ENCODE data around the gene TSHZ2.
"Not testable (repeated sequence)": the region's sequence is repeated elsewhere in the genome, so short reads cannot be mapped to it uniquely, and the experiment has no call there.

Gene TSHZ2

DNA sequence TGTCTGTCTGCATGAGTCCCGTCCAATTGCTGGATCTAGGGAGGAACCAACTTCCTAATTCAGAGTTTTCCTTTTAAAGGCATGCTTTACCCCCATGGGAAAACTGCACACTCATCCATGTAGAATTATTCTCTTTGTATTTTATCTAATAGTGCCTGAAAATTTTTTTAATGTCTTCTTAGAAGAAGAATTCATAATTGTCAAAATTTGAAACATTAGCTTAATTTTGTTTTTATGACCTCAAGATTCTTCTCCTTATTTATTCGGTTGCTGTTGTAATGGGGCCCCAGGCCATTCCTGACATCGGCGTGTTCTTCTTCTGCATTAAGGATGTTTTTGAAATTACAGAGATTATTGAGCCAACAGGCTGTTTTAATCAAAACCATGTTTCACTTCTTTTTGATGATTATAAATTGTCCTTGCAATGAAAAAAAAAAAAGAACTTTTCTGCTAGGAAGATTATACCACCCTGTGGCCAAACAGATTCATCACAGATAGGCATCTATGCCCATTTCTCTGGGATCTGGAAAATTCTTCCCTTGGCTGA lies 521.2 kb downstream of the TSHZ2 start:
- no peak for DNase-seq

DNA sequence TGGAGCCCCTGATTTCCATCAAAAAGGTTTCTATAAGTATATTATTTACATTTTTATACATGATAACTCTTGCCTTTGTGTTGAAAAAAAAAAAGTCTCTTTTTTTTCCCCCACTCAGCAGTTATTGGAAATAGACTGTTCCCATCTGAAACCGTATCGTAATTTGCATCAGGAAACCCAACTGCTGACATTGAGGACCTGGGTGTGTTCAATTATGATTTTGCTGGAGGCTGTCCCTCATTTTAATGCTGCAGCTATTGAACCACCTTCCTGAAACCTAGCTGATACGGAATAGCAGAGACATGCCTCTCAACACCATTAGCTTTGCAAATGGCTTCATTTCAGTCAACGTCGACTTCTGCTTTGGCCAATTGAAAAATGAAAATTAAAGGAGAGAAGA lies 522.6 kb downstream of the TSHZ2 start:
- DNase-seq = no peak

DNA sequence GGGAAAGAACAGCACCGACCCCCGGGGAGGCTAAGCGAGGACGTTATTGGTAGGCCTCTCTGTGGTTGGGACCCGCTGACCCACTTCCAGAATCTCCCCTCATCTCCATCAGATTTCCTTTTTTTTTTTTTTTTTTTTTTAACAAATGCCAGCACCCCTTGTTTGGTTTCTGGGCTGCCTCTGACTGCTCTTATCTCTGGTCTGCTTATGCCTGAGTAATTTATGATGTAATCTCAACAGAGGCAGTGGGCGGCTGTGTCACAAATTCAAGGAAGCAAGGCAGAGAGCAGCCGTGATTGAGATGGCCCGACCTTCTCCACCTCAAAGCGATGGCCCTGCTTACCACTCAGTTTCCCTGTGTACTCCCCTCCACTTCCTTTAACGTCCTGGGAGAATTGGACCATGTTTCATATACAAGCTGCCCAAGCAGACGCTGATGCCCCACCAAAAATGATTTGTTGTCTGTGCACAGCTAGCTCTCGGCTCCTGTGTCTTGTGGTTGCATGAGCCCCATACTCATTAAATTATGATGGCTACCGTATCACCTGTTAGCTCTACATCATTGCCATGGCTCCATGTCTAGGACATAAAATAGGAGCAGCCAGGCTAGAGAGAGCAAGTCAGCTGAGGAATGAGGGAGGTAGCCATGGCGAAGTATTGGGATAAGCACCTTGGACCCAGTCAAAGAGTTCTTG lies 523.4 kb downstream of the TSHZ2 start:
- no peak for DNase-seq

DNA sequence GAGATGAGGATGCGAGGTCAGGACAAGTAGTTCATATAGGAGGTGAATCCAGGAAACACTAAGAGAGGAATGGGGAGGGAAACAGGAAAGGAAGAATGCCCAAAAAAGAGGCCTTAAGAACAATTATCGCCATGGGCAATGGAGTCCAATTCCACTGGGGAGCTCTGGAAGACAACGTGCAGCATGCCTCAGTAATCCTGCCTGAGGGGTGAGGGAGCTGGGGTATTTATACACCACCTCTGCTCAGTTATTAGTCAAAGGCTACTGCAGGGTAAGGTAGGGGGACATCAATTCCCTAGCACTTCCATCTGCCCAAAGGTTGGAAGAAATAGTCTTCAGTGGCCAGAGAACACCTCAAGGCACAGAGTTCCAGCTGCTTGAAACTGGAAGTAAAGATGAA lies 525.1 kb downstream of the TSHZ2 start:
- no peak for DNase-seq

DNA sequence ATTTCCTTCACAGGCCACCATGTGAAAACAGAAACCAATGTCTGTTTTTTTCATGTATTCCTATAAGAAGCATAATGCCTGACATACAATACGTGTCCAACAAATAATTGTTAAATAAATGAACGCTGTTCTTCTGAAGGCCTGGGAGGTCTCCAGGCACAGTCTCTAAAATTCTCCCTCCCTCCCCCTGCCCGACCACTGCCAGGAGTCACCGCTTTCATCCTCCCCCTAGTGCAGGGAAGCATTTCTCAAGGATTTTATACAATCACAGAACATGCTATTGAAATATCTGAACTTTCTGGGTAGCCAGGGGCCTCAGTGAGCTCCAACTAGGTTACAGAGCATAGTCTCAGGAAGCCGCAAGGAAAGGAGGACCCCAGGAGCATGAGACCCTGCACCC lies 526.2 kb downstream of the TSHZ2 start:
- DNase-seq = no peak

DNA sequence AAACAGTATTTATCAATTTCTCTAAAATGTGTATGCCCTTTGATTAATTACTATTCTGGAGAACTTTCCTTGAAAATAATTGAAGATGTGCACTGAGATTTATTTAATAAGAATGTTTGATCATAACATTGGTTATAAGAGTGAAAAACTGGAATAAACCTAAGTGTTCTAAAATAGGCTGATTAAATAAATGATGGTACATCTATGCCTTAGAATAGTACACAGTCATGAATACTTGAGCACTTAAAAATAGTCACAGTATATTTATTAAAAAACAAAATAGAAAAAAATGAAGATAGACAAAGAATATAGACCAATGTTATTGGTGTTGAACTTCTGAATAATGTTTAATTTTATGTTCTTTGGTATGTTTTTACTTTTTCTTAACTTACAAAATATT lies 528.5 kb downstream of the TSHZ2 start:
- no peak for DNase-seq

DNA sequence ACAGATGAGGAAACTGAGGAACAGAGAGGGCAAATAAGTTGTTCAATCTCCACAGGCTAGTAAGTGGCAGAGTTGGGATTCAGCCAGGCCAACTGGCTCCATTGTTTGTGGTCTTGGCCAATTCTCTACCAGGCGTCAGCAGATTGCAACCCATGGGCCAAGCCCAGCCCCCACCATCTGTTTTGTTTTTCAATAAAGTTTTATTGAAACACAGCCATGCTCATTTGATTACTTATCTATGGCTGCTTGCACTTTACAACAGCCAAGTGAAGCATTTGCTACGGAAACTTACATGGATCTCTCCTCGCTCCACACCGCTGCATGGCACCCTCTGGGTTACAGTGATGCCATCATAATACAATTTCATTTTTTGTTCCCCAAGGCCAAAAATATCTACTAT lies 530.7 kb downstream of the TSHZ2 start:
- no peak for DNase-seq

DNA sequence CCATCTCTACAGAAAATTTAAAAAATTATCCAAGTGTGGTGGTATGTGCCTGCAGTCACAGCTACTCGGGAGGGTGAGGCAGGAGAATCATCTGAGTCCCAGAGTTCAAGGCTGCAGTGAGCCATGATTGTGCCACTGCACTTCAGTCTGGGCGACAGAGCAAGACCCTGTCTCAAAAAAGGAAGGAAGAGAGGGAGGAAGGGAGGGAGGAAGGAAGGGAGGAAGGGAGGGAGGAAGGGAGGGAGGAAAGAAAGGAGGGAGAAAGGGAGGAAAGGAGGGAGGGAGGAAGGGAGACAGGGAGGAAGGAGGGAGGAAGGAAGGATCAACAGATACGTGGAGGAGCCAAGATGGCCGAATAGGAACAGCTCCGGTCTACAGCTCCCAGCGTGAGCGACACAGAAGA lies 531.4 kb downstream of the TSHZ2 start:
- DNase-seq = no peak

DNA sequence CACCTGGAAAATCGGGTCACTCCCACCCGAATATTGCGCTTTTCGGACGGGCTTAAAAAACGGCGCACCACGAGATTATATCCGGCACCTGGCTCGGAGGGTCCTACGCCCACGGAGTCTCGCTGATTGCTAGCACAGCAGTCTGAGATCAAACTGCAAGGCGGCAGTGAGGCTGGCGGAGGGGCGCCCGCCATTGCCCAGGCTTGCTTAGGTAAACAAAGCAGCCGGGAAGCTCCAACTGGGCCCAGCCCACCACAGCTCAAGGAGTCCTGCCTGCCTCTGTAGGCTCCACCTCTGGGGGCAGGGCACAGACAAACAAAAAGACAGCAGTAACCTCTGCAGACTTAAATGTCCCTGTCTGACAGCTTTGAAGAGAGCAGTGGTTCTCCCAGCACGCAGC lies 531.9 kb downstream of the TSHZ2 start:
- not testable (repeated sequence) for DNase-seq

DNA sequence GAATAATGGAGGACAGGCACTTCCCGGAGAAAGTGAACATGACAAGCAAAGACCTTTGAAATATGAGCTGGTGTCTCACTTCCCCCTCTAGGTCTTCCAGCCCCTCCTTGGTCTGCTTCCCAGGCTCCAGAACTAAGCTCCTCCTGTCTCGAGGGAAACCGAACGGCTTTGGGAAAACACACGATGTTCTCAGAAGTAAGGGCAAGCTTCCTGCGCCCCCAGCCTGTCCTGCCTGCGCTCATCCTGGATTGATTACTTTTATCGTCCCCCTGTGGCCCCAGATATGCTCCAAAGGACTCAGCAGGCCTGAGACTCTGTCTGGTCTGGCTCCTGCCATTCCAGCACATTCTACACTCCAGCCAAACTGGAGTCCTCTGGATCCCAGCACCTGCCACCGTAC lies 538.1 kb downstream of the TSHZ2 start:
- no peak for DNase-seq

DNA sequence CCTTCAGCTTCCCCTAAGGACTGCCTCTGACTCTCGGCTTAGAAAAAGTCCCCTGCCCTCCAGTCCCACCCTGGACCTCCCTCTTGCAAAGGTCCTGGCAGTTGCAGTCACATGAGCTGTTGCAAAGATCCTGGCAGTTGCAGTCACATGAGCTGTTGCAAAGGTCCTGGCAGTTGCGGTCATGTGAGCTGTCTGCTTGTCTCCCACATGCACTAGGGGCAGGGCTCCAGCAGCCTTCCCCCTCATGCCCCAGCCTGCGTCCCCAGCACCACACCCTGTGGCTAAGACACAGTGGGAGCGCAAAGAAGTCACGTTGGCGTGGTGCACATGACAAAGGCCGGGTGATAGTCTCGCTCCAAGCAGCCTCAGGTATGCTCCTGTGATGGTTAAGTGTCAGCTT lies 538.5 kb downstream of the TSHZ2 start:
- no peak for DNase-seq

DNA sequence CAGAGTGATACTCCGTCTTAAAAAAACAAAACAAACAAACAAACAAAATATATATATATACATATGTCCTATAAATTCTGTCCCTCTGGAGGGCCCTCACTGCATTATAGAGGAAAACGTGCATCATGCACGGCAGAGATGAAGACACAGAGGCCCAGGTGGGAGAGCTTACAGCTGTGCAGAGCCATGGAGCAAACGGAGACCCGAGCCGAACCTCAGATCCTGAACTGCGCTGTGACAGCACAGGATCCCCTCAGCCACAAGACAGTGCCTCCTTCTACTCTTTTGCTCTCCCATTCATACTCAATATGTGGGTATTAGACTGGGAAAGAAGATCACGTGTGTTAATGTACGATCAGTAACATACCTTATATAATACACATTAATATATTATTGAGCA lies 539.9 kb downstream of the TSHZ2 start:
- no peak for DNase-seq

DNA sequence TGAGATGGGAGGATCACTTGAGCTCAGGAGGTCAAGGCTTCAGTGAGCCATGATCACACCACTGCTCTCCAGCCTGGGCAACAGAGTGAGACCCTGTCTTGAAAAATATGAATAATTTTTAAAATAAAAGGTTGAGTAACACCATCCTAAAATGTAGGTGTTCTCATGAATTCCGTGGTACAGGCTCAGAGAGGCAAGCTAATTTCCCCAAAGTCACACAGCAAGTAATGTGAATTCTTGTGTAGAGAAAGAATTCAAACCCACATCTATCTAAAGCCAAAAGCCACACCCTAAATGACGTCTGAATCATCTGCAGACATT lies 541.0 kb downstream of the TSHZ2 start:
- DNase-seq = no peak

DNA sequence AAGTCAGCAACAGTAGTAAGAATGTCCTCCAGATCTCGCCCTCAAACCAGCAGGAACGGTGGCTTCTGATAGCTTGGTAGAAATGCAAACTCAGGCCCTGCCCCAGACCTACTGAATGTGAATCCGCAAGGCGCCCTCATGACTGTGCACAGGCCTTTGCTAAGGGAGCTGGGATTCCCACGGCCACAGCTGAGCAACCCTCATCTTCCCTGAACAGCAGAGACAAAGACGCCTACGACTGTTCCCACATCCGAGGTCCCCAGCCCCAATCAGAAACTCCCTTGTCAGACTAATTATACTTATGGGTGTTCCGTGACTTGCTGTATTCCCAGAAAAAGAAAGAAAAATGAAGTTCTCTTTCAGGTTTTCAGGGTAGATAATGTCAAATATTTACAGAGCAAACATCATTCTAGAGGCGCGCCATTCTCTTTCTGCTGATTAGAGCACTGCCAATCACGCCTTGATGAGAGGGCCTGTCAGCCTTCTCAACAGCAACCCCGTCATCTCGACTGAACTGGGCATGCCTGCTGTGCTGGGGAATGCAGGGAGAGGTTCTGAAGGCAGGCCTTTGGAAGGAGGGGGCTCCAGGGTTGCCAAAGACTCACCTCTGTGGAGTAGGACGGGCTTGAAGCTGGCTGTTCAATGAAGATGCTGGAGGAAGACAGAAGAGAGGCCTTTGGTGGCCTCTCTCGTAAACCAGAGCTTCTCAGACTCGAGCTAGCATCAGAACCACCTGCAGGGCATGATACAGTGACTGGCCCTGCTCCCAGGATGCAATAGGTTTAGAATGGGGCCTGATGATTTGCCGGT lies 541.5 kb downstream of the TSHZ2 start:
- DNase-seq = no peak

DNA sequence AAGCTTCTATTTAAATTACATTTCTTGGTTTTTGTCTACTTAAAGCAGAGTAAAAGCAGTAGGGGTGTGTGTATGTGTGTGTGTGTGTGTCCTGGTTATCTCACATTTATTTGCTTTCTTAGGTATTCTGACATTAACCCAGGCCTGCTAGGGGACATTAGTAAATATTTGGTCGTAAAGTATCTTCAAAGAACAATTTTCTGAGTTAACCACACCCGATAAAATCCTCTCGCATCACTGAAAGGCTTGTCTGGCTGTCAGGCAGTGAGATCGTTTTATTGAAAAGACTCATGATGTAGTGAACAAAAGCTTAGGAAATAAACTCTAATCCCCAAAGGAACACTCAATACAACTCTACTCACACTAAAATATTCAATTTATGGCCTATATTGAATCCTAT lies 543.6 kb downstream of the TSHZ2 start:
- DNase-seq = no peak

DNA sequence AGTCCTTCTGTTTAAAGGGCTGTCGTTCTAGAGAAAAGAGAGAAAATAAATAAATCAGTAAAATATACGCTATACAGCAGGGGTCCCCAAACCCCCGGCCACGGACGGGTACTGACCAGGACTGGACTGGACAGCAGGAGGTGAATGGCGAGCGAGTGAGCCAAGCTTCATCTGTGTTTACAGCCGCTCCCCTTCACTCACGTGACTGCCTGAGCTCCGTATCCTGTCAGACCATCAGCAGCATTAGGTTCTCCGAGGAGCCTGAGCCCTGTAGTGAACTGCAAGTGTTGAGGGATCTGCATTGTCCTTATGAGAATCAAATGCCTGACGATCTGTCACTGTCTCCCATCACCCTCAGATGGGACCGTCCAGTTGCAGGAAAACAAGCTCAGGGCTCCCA lies 545.0 kb downstream of the TSHZ2 start:
- DNase-seq = no peak

DNA sequence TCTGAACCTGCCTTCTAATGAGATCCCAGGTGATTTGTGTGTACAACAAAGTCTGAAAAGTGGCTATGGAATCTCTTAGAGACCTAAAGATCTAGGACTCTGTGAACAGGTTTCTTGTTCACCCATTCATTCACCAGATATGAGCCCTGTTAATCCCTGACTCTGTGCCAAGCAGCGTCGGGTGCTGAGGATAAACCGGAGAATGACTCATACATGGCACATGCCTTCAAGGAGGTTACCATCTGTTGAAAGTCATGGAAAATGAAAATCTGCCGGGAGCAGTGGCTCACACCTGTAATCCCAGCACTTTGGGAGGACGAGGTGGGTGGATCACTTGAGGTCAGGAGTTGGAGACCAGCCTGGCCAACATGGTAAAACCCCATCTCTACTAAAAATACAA lies 549.3 kb downstream of the TSHZ2 start:
- DNase-seq = not testable (repeated sequence)

DNA sequence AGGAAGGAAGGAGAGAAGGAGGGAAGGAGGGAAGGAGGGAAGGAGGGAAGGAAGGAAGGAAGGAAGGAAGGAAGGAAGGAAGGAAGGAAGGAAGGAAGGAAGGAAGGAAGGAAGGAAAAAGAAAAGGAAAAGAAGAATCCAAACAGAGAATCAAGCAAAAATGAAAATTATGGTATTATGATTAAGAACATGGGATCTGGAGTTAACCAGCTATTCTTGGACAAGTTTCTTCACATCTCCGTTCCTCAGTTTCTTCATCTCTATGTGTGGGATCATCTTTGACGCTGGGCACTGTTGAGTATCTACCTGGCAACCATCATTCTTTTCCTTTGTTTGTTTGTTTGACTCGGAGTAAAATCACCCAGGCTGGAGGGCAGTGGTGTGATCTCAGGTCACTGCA lies 549.9 kb downstream of the TSHZ2 start:
- no peak for DNase-seq

DNA sequence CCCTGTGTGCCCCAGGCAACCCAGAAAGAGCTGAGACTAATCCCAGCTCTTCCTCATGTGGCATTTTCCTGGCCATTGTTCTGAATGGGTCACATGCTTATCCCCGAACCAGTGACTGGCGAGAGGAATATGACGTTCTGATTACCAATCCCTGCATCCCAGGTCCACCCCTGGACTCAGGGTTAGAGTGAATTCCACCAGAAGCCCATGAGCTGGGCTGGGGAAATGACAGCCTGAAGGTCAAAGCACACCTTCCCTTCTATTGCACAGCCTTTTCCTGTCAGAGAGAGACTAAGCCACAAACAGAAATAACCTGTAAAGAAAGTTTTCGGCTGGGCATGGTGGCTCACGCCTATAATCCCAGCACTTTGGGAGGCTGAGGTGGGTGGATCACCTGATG lies 550.5 kb downstream of the TSHZ2 start:
- DNase-seq = no peak

DNA sequence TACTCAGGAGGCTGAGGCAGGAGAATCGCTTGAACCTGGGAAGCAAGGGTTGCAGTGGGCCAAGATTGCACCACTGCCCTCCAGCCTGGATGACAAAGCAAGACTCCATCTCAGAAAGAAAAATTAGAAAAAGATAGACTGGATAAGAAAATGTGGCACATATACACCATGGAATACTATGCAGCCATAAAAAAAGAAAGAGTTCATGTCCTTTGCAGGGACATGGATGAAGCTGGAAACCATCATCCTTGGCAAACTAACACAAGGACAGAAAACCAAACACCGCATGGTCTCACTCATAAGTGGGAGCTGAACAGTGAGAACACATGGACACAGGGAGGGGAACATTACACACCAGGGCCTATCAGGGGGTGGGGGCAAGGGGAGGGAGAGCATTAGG lies 551.5 kb downstream of the TSHZ2 start:
- not testable (repeated sequence) for DNase-seq

DNA sequence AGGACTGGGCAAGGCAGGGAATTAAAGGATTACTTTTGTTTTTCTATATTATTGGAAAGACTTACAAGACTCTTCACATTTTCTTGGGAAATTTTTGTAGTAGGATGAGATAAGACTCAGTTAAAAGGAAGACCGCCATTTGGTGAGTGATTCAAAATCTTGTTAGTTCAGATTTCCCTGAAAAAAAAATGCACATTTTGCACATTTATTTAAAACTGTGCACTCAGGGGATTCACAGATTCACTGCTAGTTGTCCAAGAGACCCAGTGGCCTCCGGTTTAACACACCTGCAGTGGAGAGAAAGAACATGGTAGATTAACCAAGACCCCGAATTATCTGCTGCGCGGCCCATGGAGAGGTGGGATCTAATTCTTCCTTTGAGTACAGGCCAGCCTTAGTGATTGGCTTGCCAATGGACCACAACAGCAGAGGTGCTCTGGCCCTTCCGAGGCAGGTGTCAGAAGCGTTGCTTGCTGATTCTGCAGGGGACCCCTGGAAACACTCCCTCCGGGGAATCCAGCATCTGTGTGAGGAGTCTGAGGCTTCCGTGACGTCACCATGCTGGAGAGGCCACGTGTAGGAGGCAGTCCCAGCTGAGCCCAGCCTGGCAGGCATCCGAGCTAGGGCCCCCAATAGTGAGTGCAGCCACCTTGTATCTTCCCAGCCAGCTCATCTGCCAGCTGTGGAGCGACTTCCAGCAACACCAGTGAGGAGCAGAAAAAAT lies 552.6 kb downstream of the TSHZ2 start:
- DNase-seq = no peak

DNA sequence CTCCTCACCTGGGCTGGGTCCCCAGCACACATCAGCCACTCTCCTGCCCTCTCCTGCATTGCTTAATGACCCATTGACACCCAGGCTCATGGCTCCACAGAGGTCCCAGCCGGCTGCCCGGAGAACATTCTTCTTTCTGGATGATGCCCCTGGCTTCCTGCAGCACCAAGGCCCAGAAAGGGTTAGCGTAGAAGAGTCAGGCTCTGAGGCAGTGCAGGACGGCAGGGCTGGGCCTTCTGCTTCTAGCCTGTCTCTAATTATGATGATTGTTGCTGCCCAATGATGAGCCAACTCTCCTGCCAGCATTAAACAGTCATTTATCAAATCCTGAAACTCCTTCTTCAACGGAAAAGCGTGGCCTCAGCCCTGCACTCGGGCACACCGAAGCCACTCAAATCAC lies 555.0 kb downstream of the TSHZ2 start:
- no peak for DNase-seq

DNA sequence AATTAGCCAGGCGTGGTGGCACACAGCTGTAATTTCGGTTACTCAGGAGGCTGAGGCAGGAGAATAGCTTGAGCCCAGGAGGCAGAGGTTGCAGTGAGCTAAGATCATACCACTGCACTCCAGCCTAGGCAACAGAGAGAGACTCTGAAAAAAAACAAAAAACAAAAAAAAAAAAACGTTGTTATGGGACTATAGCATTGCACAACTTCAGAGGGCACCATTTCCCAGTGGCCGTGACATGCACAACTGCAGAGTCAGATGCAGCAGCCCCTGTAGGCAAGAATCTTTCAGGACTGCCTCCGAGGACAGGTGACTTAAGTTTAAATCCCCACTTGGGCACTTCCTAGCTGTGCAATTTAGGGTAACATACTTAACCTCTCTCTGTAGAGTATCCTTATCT lies 557.5 kb downstream of the TSHZ2 start:
- no peak for DNase-seq

DNA sequence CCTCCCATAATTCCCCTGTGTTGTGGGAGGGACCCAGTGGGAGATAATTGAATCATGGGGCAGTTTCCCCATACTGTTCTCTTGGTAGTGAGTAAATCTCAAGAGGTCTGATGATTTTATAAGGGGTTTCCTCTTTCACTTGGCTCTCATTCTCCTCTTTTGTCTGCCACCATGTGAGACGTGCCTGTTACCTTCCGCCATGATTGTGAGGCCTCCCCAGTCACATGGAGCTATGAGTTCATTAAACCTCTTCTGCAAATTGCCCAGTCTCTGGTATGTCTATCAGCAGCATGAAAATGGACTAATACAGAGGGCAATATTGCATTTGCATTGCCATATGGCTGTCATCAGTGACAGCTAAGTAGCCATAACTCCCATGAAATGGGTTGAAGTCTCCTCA lies 558.3 kb downstream of the TSHZ2 start:
- no peak for DNase-seq
